Kidney (tissue), 2 donors: Measurements from ENCODE around the gene SMAD9. TPM values are rescaled to one million over a fixed set of nuclear protein-coding genes. Genes with fewer than 3 reads are reported as not detected.

ENCODE experiments used
- polyA plus RNA-seq: library from polyadenylated mRNA; stranded (reverse); fragments of 350-450 nt; fragmentation: Illumina TruSeq; extraction: RNeasy Lipid Tissue Mini Kit (QIAGEN cat#74804); gene quantifications from one replicate; pipeline ENCODE4 v1.2.3, GENCODE V29; 2014; ENCODE audit warnings: low read depth, low replicate concordance; ENCODE audit not compliant: insufficient read depth
- total RNA-seq: library from RNA; stranded (reverse); fragmentation: NEBNext Ultra II Directional; extraction: Animal tissue kit (Norgen Biotek cat#: 25700); gene quantifications from one replicate; pipeline ENCODE4 v1.2.1, GENCODE V29; 2021
- donor health status: DM: yes; HTN: yes; CAD: no.

SMAD9 gene
- total and polyA plus RNA-seq, 2 donors from 2014 or later, result 3.5 to 13.1 TPM

Other genes with a start within 250 kb of the SMAD9 start
- gene SERTM1, start 246.2 kb downstream of the SMAD9 start, total RNA-seq, result not detected
- gene SERTM1, start 246.2 kb downstream of the SMAD9 start, polyA plus RNA-seq, result not detected
- gene RFXAP, start 101.0 kb downstream of the SMAD9 start, total RNA-seq, result 6.3 TPM
- 2.3 TPM for gene RFXAP, start 101.0 kb downstream of the SMAD9 start, polyA plus RNA-seq
- gene ALG5, start 79.1 kb upstream of the SMAD9 start, total RNA-seq, result 42.6 TPM
- gene ALG5, start 79.1 kb upstream of the SMAD9 start, polyA plus RNA-seq, result 54.5 TPM
- 32.9 TPM for gene EXOSC8, start 80.5 kb upstream of the SMAD9 start, total RNA-seq
- 28.4 TPM for gene EXOSC8, start 80.5 kb upstream of the SMAD9 start, polyA plus RNA-seq
- 61.6 TPM for gene SUPT20H, start 139.4 kb upstream of the SMAD9 start, total RNA-seq
- 20.7 TPM for gene SUPT20H, start 139.4 kb upstream of the SMAD9 start, polyA plus RNA-seq
- gene CSNK1A1L, start 185.4 kb upstream of the SMAD9 start, total RNA-seq, result not detected
- gene CSNK1A1L, start 185.4 kb upstream of the SMAD9 start, polyA plus RNA-seq, result not detected